GM23248 (cell line): ENCODE data around the gene FAM200A. TPM values are rescaled to one million over a fixed set of nuclear protein-coding genes. Genes with fewer than 3 reads are reported as not detected.

Experiments
- DNase-seq: peaks from one replicate; pipeline ENCODE4 v3.0.0-alpha.2; 2015
- H2AFZ ChIP-seq: fragments of 200-600 bp; sonication (generic); 2 replicates; pipeline ENCODE4 v1.6.1; 2016; ENCODE audit warnings: antibody characterized with exemption
- H3F3A ChIP-seq: fragments of 200-600 bp; sonication (generic); 2 replicates; pipeline ENCODE4 v1.6.1; 2016; ENCODE audit warnings: mild to moderate bottlenecking, antibody characterized with exemption, mixed run types; ENCODE audit not compliant: insufficient read depth
- H3K27ac ChIP-seq: fragments of 200-600 bp; sonication (generic); 2 replicates; pipeline ENCODE4 v1.5.1; 2016; ENCODE audit warnings: mild to moderate bottlenecking
- H3K27me3 ChIP-seq: fragments of 200-600 bp; sonication (generic); replicated peaks from 2 replicates; pipeline ENCODE4 v1.6.1; 2016; ENCODE audit warnings: mild to moderate bottlenecking; ENCODE audit not compliant: insufficient read depth
- H3K36me3 ChIP-seq: fragments of 200-600 bp; sonication (generic); 2 replicates; pipeline ENCODE4 v1.6.1; 2016; ENCODE audit warnings: low read depth, mild to moderate bottlenecking
- H3K4me1 ChIP-seq: fragments of 200-600 bp; sonication (generic); 2 replicates; pipeline ENCODE4 v1.6.1; 2016; ENCODE audit warnings: mild to moderate bottlenecking; ENCODE audit not compliant: insufficient read depth
- H3K4me2 ChIP-seq: fragments of 200-600 bp; sonication (generic); one replicate; pipeline ENCODE4 v1.6.1; 2016; ENCODE audit warnings: mild to moderate bottlenecking; ENCODE audit not compliant: unreplicated experiment
- H3K4me3 ChIP-seq: fragments of 200-600 bp; sonication (generic); 2 replicates; pipeline ENCODE4 v1.5.1; 2016; ENCODE audit warnings: mild to moderate bottlenecking
- H3K79me2 ChIP-seq: fragments of 200-600 bp; sonication (generic); 2 replicates; pipeline ENCODE4 v1.6.1; 2016; ENCODE audit warnings: mild to moderate bottlenecking; ENCODE audit not compliant: insufficient read depth
- H3K9ac ChIP-seq: fragments of 200-600 bp; sonication (generic); 2 replicates; pipeline ENCODE4 v1.6.1; 2016; ENCODE audit warnings: mild to moderate bottlenecking
- H3K9me2 ChIP-seq: fragments of 200-600 bp; sonication (generic); 2 replicates; pipeline ENCODE4 v1.6.1; 2016; ENCODE audit warnings: mixed run types, mild to moderate bottlenecking, moderate library complexity; ENCODE audit not compliant: insufficient read depth
- H3K9me3 ChIP-seq: fragments of 200-600 bp; sonication (generic); one replicate; pipeline ENCODE4 v1.6.1; 2017; ENCODE audit warnings: low read depth
- H4K20me1 ChIP-seq: fragments of 200-600 bp; sonication (generic); 2 replicates; pipeline ENCODE4 v1.6.0; 2016; ENCODE audit not compliant: insufficient read depth
- EZH2 ChIP-seq: fragments of 200-600 bp; sonication (generic); IDR thresholded peaks from 2 replicates; pipeline ENCODE4 v1.6.1; 2018; ENCODE audit warnings: antibody characterized with exemption, mild to moderate bottlenecking; ENCODE audit not compliant: insufficient read depth, poor library complexity, severe bottlenecking
- EZH2phosphoT487 ChIP-seq: fragments of 200-600 bp; sonication (generic); IDR thresholded peaks from 2 replicates; pipeline ENCODE4 v1.6.1; 2018; ENCODE audit warnings: antibody characterized with exemption, moderate library complexity, mild to moderate bottlenecking, low read depth; ENCODE audit not compliant: insufficient read depth
- WGBS, 2 experiments: methylation state at CpG; one replicate each; pipeline ENCODE4 v1.1.6; 2015 to 2017; ENCODE audit warnings: low lambda C conversion rate in 2 of 2, low coverage in 1 of 2; ENCODE audit errors: missing lambda C conversion rate in 2 of 2; 5-methylcytosine and 5-hydroxymethylcytosine counted together
- in situ Hi-C: fragments of 300-500 bp; cut with MboI; formaldehyde crosslinking; loops from 2 replicates; pipeline ENCODE4 v1.15.0; 2020
- polyA plus RNA-seq: library from polyadenylated mRNA; unstranded; fragments of >200 nt; fragmentation: Nextera tagmentation; extraction: Ambion mirVana; gene quantifications from 2 replicates; pipeline ENCODE4 v1.2.1, GENCODE V29; 2016
- total RNA-seq: library from RNA; depleted of rRNA; stranded (reverse); fragments of >200 nt; shearing (Covaris generic); gene quantifications from 2 replicates; pipeline ENCODE4 v1.2.3, GENCODE V29; 2014

FAM200A gene
- total and polyA plus RNA-seq, 2 experiments from 2014 or later: 6.2 to 8.2 TPM

DNA sequence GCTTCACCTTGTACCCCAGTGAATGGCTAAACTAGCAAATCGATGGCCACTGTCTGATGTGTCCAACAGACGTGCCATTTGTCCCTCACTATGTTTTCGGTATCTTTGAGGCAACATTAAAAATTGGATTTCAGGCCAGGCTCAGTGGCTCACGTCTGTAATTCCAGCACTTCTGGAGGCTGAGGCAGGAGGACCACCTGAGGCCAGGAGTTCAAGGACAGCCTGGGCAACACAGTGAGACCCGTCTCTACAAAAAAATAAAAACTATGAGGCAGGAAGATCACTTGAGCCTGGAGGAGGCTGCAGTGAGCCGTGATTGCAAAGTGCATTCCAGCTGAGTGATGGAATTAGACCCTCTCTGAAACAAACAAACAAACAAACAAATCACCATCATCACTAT, 8.0 kb downstream of the FAM200A start:
- no peak for DNase-seq
- Histone ChIP-seq H3K27ac (no peak overlapping the region), H3K4me2 (no peak overlapping the region), H3F3A (no peaks in the 10 kb centered on the region), H3K9me2 (no peaks in the 10 kb centered on the region), H4K20me1 (no peaks in the 10 kb centered on the region), H3K9me3 (no peaks in the 10 kb centered on the region), H3K9ac (no peak overlapping the region), H3K4me3 (no peak overlapping the region), H3K79me2 (peaks cover 9% of the 10 kb centered on the region; the same call in 1 of the 2 replicates), H3K36me3 (peaks cover 10% of the 10 kb centered on the region), H3K27me3 (no peaks in the 10 kb centered on the region), H3K4me1 (no peaks in the 10 kb centered on the region), H2AFZ (no peak overlapping the region)
- in situ Hi-C loops: no loop called here
- TF ChIP-seq EZH2phosphoT487 (no peak), EZH2 (no peak)
- WGBS, 2 experiments: 94 to 97% methylated on average over 6 of the region's 6 CpGs

DNA sequence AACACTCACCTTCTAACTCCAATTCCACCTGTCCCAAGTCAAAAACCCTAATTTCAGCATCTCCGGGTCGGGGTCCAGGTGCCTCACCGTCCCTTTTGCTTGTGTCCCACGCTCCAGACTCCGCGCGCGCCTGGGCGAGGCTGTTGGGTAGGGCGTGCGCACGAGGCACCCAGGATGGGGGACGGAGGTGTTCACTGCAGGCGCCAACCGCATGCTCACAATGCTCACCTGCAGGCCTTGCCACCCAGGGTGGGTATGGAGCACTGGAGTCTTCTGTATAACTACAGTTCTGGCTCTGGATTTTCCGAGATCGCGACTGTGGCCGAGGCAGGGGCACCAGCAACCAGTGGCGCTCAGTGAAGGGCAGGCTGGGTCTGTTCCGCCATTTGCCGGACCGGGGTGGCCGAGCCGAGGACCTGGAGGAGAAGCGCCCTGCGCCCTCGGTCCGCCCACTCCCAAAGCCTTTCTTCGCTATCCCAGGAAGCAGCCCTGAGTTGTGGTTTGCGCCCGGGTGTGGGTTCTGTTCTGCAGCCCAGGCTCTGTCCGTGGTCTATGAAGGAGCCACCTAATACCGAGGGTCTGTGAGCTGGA, 8.7 kb downstream of the FAM200A start:
- H3K4me2 ChIP-seq: no peak overlapping the region
- peaks cover 5% of the 10 kb centered on the region for H3K36me3 ChIP-seq
- DNase-seq: no peak
- no peaks in the 10 kb centered on the region for H3K9me2 ChIP-seq
- no peaks in the 10 kb centered on the region for H3K9me3 ChIP-seq
- H3K27me3 ChIP-seq: no peaks in the 10 kb centered on the region
- no peak overlapping the region for H3K4me3 ChIP-seq
- H3K9ac ChIP-seq: no peak overlapping the region
- H3F3A ChIP-seq: no peaks in the 10 kb centered on the region
- no peak overlapping the region for H3K27ac ChIP-seq
- H2AFZ ChIP-seq: no peak overlapping the region
- TF ChIP-seq EZH2 (no peak), EZH2phosphoT487 (no peak)
- H3K79me2 ChIP-seq: 0 out of 2 replicates have a peak, but pooled peaks cover 7% of the 10 kb centered on the region
- WGBS, 2 experiments: 97% methylated on average over 34 of the region's 34 CpGs
- in situ Hi-C loops: no loop called here
- H3K4me1 ChIP-seq: no peaks in the 10 kb centered on the region
- H4K20me1 ChIP-seq: no peaks in the 10 kb centered on the region

DNA sequence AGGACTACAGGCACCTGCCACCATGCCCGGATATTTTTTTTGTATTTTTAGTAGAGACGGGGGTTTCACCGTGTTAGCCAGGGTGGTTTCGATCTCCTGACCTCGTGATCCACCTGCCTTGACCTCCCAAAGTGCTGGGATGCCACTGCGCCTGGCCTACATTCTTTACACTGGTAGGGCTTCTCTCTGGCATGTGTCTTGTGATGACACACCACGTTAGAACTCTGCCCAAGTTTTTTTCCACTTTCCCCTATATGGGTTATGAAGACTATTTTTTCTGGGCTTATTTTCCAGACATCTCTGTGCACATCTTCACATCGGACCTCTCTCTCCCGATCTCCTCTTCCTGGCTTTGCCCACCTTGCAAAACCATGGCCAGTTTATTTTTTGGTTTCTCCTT, 10.7 kb downstream of the FAM200A start:
- Histone ChIP-seq H3K4me2 (no peak overlapping the region), H3K27ac (no peak overlapping the region), H3F3A (no peaks in the 10 kb centered on the region), H3K4me3 (no peak overlapping the region), H3K27me3 (no peaks in the 10 kb centered on the region), H3K9me2 (no peaks in the 10 kb centered on the region), H4K20me1 (no peaks in the 10 kb centered on the region), H3K9me3 (no peaks in the 10 kb centered on the region), H3K9ac (no peak overlapping the region), H3K4me1 (no peaks in the 10 kb centered on the region), H2AFZ (no peak overlapping the region), H3K79me2 (no peaks in the 10 kb centered on the region), H3K36me3 (no peaks in the 10 kb centered on the region)
- TF ChIP-seq EZH2 (no peak), EZH2phosphoT487 (no peak)
- in situ Hi-C loops: no loop called here
- WGBS, 2 experiments: 94 to 95% methylated on average over 9 of the region's 9 CpGs
- DNase-seq: no peak

DNA sequence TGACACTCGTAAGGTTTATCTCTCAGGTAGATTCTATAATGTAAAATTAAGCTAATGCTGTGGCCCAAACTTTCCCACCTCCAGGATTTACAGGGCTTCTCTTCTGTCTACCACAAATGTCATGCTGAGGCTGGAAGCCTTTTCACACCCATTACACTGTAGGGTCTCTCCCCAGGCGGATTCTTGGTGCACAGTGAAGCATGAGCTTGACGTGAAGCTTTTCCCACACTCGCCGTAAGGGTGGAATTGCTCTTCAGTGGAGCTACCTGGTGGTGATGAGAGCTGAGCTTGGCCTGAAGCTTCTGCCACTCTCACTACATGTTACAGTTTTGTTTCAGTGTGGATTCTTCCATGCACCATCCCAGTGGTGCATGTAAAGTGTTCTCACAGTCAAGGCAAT, 11.4 kb downstream of the FAM200A start:
- Histone ChIP-seq H3K4me1 (no peaks in the 10 kb centered on the region), H3K27me3 (no peaks in the 10 kb centered on the region), H3K4me3 (no peak overlapping the region), H3K9ac (no peak overlapping the region), H3K4me2 (no peak overlapping the region), H3K79me2 (no peaks in the 10 kb centered on the region), H3F3A (no peaks in the 10 kb centered on the region), H2AFZ (no peak overlapping the region), H3K9me2 (no peaks in the 10 kb centered on the region), H3K27ac (no peak overlapping the region), H3K36me3 (no peaks in the 10 kb centered on the region), H3K9me3 (no peaks in the 10 kb centered on the region), H4K20me1 (no peaks in the 10 kb centered on the region)
- WGBS, 2 experiments: 97 to 99% methylated on average over 5 of the region's 5 CpGs
- no peak for DNase-seq
- in situ Hi-C loops: no loop called here
- TF ChIP-seq EZH2phosphoT487: no peak
- TF ChIP-seq EZH2: no peak
